ENCODE data around the gene NLRP10. TPM values are rescaled to one million over a fixed set of nuclear protein-coding genes. Genes with fewer than 3 reads are reported as not detected.

NLRP10 gene
- total RNA-seq, 1 experiment from 2014 or later = 0.77 TPM

- no peak for ATAC-seq
- H3K9me3 Mint-ChIP-seq = no peaks in the 10 kb centered on the region
- H3K36me3 Mint-ChIP-seq = peaks cover 6% of the 10 kb centered on the region
- no peaks in the 10 kb centered on the region for H3K4me1 Mint-ChIP-seq
- ChIA-PET POLR2A (interaction anchor here (0.7 to 0.9 kb wide), 2 partner anchors 83 to 86 kb away, joined by 3 read pairs; no protein-coding TSS in a partner anchor), CTCF (interaction anchor here (0.8 to 2.7 kb wide), 6 partner anchors 16 to 171 kb away, joined by 3 to 11 read pairs (median 8); partner anchors contain the start of gene EIF3F)
- no peak overlapping the region for H3K27ac Mint-ChIP-seq
- no peak for DNase-seq (ENCODE audit: low spot score)
- no peaks in the 10 kb centered on the region; the same call in 1 of the 2 replicates for H3K27me3 Mint-ChIP-seq (ENCODE audit: low read depth)
- no peak overlapping the region for H3K4me3 Mint-ChIP-seq
- TF ChIP-seq, protein P1, sequence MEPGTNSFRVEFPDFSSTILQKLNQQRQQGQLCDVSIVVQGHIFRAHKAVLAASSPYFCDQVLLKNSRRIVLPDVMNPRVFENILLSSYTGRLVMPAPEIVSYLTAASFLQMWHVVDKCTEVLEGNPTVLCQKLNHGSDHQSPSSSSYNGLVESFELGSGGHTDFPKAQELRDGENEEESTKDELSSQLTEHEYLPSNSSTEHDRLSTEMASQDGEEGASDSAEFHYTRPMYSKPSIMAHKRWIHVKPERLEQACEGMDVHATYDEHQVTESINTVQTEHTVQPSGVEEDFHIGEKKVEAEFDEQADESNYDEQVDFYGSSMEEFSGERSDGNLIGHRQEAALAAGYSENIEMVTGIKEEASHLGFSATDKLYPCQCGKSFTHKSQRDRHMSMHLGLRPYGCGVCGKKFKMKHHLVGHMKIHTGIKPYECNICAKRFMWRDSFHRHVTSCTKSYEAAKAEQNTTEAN (CRISPR knock-in tag; IDR thresholded peaks at IDR 0.05) = no peak
- TF ChIP-seq USF1 (CRISPR knock-in tag; IDR thresholded peaks at IDR 0.05) (no peak), E2F1 (CRISPR knock-in tag; IDR thresholded peaks at IDR 0.05) (no peak), GRHL2 (CRISPR knock-in tag; IDR thresholded peaks at IDR 0.05; ENCODE audit: insufficient replicate concordance, severe bottlenecking) (no peak), HMGA2 (CRISPR knock-in tag; IDR thresholded peaks at IDR 0.05) (no peak), ZMAT4 (CRISPR knock-in tag; IDR thresholded peaks at IDR 0.05) (no peak), AR (CRISPR knock-in tag; IDR thresholded peaks at IDR 0.05) (no peak), FOXK1 (CRISPR knock-in tag; IDR thresholded peaks at IDR 0.05) (no peak), NFE2L1 (CRISPR knock-in tag; IDR thresholded peaks at IDR 0.05) (no peak), ZSCAN18 (CRISPR knock-in tag; IDR thresholded peaks at IDR 0.05) (no peak), E2F4 (CRISPR knock-in tag; IDR thresholded peaks at IDR 0.05; ENCODE audit: borderline replicate concordance, low read depth) (no peak), IRF1 (CRISPR knock-in tag; IDR thresholded peaks at IDR 0.05) (no peak), PRRX2 (CRISPR knock-in tag; IDR thresholded peaks at IDR 0.05) (no peak), ZNF281 (CRISPR knock-in tag; IDR thresholded peaks at IDR 0.05) (no peak), KAT7 (CRISPR knock-in tag; IDR thresholded peaks at IDR 0.05; ENCODE audit: borderline replicate concordance) (no peak)
- TF ChIP-seq, protein P2, sequence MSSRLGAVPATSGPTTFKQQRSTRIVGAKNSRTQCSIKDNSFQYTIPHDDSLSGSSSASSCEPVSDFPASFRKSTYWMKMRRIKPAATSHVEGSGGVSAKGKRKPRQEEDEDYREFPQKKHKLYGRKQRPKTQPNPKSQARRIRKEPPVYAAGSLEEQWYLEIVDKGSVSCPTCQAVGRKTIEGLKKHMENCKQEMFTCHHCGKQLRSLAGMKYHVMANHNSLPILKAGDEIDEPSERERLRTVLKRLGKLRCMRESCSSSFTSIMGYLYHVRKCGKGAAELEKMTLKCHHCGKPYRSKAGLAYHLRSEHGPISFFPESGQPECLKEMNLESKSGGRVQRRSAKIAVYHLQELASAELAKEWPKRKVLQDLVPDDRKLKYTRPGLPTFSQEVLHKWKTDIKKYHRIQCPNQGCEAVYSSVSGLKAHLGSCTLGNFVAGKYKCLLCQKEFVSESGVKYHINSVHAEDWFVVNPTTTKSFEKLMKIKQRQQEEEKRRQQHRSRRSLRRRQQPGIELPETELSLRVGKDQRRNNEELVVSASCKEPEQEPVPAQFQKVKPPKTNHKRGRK (CRISPR knock-in tag; IDR thresholded peaks at IDR 0.05; ENCODE audit: borderline replicate concordance) = no peak
- TF ChIP-seq, protein P3, sequence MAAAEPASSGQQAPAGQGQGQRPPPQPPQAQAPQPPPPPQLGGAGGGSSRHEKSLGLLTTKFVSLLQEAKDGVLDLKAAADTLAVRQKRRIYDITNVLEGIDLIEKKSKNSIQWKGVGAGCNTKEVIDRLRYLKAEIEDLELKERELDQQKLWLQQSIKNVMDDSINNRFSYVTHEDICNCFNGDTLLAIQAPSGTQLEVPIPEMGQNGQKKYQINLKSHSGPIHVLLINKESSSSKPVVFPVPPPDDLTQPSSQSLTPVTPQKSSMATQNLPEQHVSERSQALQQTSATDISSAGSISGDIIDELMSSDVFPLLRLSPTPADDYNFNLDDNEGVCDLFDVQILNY (CRISPR knock-in tag; IDR thresholded peaks at IDR 0.05) = no peak
Measured at GRCh38 chr11:8002676-8003075, 37.4 kb upstream of the NLRP10 start.

Measured in WTC11 (cell line).